Measurements from ENCODE around the gene SLC7A5.

DNA sequence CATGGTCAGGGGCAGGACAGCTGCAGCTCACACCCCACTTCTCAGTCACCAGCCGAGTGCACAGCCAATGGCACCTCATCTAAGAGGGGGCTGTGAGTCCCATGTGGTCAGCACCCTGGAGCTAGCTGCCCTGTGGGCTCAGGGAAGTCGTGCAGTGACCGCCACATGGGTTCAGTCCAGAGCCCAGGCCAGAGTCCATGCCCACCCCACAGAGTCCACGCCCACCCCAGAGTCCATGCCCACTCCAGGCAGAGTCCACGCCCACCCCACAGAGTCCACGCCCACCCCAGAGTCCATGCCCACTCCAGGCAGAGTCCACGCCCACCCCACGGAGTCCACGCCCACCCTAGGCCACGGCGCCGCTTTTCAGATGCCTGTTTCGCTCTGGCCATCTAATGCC, 24.1 kb downstream of the SLC7A5 start:
- TF ChIP-seq, protein P1, sequence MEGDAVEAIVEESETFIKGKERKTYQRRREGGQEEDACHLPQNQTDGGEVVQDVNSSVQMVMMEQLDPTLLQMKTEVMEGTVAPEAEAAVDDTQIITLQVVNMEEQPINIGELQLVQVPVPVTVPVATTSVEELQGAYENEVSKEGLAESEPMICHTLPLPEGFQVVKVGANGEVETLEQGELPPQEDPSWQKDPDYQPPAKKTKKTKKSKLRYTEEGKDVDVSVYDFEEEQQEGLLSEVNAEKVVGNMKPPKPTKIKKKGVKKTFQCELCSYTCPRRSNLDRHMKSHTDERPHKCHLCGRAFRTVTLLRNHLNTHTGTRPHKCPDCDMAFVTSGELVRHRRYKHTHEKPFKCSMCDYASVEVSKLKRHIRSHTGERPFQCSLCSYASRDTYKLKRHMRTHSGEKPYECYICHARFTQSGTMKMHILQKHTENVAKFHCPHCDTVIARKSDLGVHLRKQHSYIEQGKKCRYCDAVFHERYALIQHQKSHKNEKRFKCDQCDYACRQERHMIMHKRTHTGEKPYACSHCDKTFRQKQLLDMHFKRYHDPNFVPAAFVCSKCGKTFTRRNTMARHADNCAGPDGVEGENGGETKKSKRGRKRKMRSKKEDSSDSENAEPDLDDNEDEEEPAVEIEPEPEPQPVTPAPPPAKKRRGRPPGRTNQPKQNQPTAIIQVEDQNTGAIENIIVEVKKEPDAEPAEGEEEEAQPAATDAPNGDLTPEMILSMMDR (IDR thresholded peaks at IDR 0.05): no peak
- TF ChIP-seq EHF (CRISPR knock-in tag; IDR thresholded peaks at IDR 0.05) (no peak), SMC3 (IDR thresholded peaks at IDR 0.05) (no peak), RAD21 (conservative IDR thresholded peaks at IDR 0.05 in 1 of 2, IDR thresholded peaks at IDR 0.05 in 1 of 2) (no peak), POLR2A (IDR thresholded peaks at IDR 0.05; ENCODE audit: low read length) (no peak), BHLHE40 (IDR thresholded peaks at IDR 0.05; ENCODE audit: low read depth, low read length) (no peak)
- TF ChIP-seq, protein P2, sequence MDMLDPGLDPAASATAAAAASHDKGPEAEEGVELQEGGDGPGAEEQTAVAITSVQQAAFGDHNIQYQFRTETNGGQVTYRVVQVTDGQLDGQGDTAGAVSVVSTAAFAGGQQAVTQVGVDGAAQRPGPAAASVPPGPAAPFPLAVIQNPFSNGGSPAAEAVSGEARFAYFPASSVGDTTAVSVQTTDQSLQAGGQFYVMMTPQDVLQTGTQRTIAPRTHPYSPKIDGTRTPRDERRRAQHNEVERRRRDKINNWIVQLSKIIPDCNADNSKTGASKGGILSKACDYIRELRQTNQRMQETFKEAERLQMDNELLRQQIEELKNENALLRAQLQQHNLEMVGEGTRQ (IDR thresholded peaks at IDR 0.05): no peak
- TF ChIP-seq, protein P3, sequence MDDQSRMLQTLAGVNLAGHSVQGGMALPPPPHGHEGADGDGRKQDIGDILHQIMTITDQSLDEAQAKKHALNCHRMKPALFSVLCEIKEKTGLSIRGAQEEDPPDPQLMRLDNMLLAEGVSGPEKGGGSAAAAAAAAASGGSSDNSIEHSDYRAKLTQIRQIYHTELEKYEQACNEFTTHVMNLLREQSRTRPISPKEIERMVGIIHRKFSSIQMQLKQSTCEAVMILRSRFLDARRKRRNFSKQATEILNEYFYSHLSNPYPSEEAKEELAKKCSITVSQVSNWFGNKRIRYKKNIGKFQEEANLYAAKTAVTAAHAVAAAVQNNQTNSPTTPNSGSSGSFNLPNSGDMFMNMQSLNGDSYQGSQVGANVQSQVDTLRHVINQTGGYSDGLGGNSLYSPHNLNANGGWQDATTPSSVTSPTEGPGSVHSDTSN (IDR thresholded peaks at IDR 0.05): no peak

Data from A549 (cell line).